KOPT-K1 (cell line): ENCODE data around the gene FTO.

Experiments
- H3K27ac ChIP-seq: fragments of 200-600 bp; sonication (generic); 2 replicates; pipeline ENCODE4 v1.5.1; 2016; ENCODE audit warnings: antibody characterized with exemption, mild to moderate bottlenecking, low read depth, low read length; ENCODE audit not compliant: poor library complexity, severe bottlenecking
- H3K36me3 ChIP-seq: fragments of 200-600 bp; sonication (generic); 2 replicates; pipeline ENCODE4 v1.5.1; 2017; ENCODE audit warnings: antibody characterized with exemption, mild to moderate bottlenecking, low read length, moderate library complexity; ENCODE audit not compliant: insufficient read depth
- H3K9me3 ChIP-seq: fragments of 200-600 bp; sonication (generic); 2 replicates; pipeline ENCODE4 v1.5.1; 2017; ENCODE audit warnings: antibody characterized with exemption, low read length, mild to moderate bottlenecking; ENCODE audit not compliant: insufficient read depth, poor library complexity, severe bottlenecking

Gene FTO

GRCh38 chr16:54006693-54007092 lies 302.7 kb downstream of the FTO start:
- Histone ChIP-seq H3K27ac (no peak overlapping the region), H3K9me3 (peaks cover 6% of the 10 kb centered on the region), H3K36me3 (no peaks in the 10 kb centered on the region; the same call in 1 of the 2 replicates)

GRCh38 chr16:54007504-54007903 lies 303.5 kb downstream of the FTO start:
- Histone ChIP-seq H3K27ac (no peak overlapping the region), H3K9me3 (peaks cover 14% of the 10 kb centered on the region), H3K36me3 (no peaks in the 10 kb centered on the region; the same call in 1 of the 2 replicates)

- Histone ChIP-seq H3K27ac (no peak overlapping the region), H3K9me3 (peaks cover 18% of the 10 kb centered on the region), H3K36me3 (no peaks in the 10 kb centered on the region; the same call in 1 of the 2 replicates)
These were observed 305.7 kb downstream of the FTO start for GRCh38 chr16:54009464-54010176.

DNA sequence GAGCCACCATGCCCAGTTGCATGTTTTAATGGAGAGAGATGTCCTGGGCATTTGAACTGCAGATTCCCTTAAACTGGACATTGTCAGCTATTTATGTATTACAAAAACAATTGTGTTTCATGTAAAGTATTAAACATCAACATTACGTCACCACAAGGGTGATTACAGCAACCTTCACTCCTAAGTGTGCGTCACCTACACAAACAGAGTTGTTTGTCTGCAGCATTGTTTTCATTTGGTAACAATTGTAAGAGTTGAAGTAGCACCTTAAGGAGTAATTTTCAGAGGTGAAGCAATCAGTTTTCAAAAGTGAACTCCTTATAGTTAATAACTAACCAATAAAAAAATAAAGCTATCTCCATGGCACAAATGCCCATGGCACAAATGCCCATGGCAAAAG lies 311.2 kb downstream of the FTO start:
- peaks cover 15% of the 10 kb centered on the region for H3K9me3 ChIP-seq
- no peaks in the 10 kb centered on the region for H3K36me3 ChIP-seq
- no peak overlapping the region for H3K27ac ChIP-seq

- Histone ChIP-seq H3K27ac (no peak overlapping the region), H3K9me3 (no peaks in the 10 kb centered on the region), H3K36me3 (no peaks in the 10 kb centered on the region)
These were observed 318.4 kb downstream of the FTO start for GRCh38 chr16:54022362-54022761.

DNA sequence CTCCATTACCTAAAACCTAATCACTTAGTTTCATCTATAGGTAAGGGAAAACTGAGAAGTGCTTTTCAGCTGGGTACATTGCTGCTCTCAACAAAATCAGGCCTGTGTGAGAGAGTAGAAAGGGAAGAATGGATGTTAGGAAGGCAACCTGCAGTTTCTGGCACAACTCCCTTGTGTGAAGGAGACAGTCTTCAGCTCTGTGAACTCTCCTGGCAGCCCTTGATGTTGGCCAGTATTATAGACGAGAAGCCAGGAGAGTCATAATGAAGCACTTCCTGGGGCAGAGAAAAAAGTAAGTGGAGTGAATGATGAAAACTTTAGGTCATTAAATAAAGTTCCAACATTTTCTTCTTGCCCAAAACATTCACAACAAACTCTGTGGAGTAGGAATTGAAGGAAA lies 322.5 kb downstream of the FTO start:
- Histone ChIP-seq H3K9me3 (peaks cover 17% of the 10 kb centered on the region), H3K36me3 (no peaks in the 10 kb centered on the region), H3K27ac (no peak overlapping the region)

- Histone ChIP-seq H3K9me3 (peaks cover 23% of the 10 kb centered on the region), H3K36me3 (no peaks in the 10 kb centered on the region), H3K27ac (no peak overlapping the region)
These were observed 323.1 kb downstream of the FTO start for GRCh38 chr16:54027062-54027461.

GRCh38 chr16:54027558-54027957 lies 323.6 kb downstream of the FTO start:
- H3K27ac ChIP-seq, result no peak overlapping the region
- no peaks in the 10 kb centered on the region for H3K36me3 ChIP-seq
- peaks cover 25% of the 10 kb centered on the region for H3K9me3 ChIP-seq

GRCh38 chr16:54027995-54028394 lies 324.0 kb downstream of the FTO start:
- H3K36me3 ChIP-seq, result no peaks in the 10 kb centered on the region
- no peak overlapping the region for H3K27ac ChIP-seq
- H3K9me3 ChIP-seq, result peaks cover 25% of the 10 kb centered on the region

DNA sequence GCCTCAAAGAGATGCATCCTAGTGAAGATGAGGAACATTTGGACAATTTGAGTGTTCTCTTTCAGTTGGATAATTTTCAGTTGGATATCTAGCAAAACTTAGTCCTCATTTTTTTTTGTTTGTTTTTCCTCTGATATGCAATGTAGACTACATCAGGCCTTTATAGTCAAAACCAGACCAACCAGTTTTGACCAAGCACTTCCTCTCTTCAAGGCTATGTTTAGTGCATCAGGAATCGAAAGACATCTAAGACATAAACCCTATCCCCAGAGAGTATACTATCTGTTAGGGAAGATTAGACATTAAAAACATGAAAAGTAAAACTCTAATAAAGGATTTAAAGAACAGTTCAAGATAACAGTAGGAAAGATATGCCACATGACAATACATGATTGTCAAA lies 326.5 kb downstream of the FTO start:
- no peaks in the 10 kb centered on the region for H3K36me3 ChIP-seq
- no peak overlapping the region for H3K27ac ChIP-seq
- peaks cover 25% of the 10 kb centered on the region for H3K9me3 ChIP-seq

GRCh38 chr16:54031107-54031760 lies 327.3 kb downstream of the FTO start:
- Histone ChIP-seq H3K9me3 (peaks cover 25% of the 10 kb centered on the region), H3K36me3 (no peaks in the 10 kb centered on the region), H3K27ac (no peak overlapping the region)

DNA sequence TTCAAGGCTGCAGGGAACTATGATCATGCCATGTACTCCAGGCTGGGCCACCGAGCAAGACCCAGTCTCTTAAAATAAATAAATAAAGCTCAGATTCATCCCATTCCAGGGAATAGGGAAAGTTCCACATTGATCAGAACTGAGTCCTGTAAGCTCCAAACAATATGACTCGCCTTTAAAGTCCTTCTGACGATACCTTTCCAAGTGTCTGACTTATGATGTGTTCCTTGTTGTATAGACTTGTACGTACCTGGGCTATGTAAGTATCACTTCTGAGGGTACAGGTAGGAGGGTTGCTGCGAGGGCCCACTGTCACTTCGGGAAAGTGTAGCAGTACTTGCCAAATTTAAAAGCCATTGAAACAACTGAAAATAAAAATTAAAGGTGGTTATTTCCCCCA lies 329.8 kb downstream of the FTO start:
- Histone ChIP-seq H3K9me3 (peaks cover 25% of the 10 kb centered on the region), H3K27ac (no peak overlapping the region), H3K36me3 (no peaks in the 10 kb centered on the region)

DNA sequence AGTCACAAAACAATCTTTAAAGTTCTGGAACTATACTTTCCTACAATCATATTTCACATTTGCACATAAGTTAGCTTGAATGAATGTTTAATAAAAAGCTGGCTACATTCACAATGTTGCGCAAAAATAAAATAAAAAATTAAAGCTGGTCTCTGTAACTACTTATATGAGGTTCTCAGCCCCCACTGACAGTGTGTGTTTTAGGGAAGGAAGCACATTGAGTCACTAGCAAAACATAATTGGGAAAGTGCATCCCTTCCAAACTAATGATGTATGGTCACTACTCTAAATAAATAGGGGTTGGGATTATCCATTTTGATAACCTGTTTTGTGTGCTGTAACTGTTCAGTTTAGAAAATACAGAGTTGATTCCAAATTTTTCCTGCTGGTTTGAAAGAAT lies 330.7 kb downstream of the FTO start:
- Histone ChIP-seq H3K36me3 (no peaks in the 10 kb centered on the region), H3K27ac (no peak overlapping the region), H3K9me3 (peaks cover 25% of the 10 kb centered on the region)

DNA sequence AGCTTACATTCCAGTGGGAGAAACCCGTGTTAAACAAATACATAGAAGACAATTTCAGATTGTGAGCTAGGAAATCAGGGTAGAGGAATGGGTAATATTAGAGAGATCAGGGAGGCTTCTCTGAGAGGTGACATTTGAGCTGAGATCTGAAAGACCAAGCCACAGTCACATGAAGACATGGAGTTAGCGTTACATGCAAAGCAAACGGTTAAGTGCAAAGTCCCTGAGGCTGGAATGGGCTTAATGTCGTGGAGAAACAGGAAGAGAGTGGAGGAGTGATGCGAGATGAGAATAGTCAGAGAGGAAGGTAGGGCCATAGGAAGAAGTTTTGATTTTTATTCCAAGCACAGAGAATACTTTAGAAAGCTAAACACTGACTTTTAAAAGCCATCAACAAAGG lies 336.5 kb downstream of the FTO start:
- Histone ChIP-seq H3K9me3 (peaks cover 19% of the 10 kb centered on the region), H3K36me3 (no peaks in the 10 kb centered on the region), H3K27ac (no peak overlapping the region)

DNA sequence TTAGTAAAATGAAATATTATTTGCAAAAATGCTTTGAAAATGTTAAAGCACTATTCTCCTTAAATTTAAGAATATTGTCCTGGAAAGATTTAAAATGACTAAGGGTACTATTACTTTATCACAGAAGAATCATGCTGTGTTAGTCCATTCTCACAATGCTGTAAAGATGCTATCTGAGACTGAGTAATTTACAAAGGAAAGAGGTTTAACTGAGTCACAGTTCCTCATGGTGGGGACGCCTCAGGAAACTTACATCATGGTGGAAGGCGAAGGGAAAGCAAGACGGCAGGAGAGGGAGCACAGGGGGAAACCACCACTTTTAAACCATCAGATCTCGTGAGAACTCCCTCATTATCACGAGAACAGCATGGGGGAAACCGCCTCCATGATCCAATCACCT lies 337.0 kb downstream of the FTO start:
- Histone ChIP-seq H3K27ac (no peak overlapping the region), H3K9me3 (peaks cover 19% of the 10 kb centered on the region), H3K36me3 (no peaks in the 10 kb centered on the region)
